HG03565 (cell line): ENCODE measurements around the gene TBC1D10B.

Source experiments
- ATAC-seq: cut with Tn5 transposase; IDR thresholded peaks from one replicate; pipeline ENCODE4 v1.9.1; 2021; ENCODE audit warnings: mild to moderate bottlenecking, moderate library complexity; ENCODE audit not compliant: unreplicated experiment

The TBC1D10B gene

DNA sequence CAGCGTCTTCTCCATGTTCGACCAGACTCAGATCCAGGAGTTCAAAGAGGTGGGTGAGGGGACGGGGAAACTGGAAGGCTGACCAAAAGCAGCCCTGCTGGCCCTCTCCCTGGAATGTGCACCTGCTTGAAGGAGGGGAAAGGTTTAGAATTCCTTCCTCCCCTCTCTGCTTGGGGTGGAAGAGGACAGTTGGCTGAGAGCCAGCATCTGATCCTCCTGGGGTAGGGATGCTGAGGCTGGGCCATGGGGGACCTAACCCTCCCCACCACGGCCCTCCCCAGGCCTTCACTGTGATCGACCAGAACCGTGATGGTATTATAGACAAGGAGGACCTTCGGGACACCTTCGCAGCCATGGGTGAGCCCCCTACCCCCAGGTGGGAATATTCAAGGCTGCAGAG, 5.6 kb upstream of the TBC1D10B start:
- ATAC-seq = no peak

GRCh38 chr16:30374538-30374937, 4.2 kb upstream of the TBC1D10B start, which contains the start of gene MYL11:
Gene MYL11, plus strand, starts transcription at chr16:30374802. Its CDS starts 56 bp downstream, at chr16:30374858.
- ATAC-seq = no peak

- ATAC-seq = no peak
Observed at GRCh38 chr16:30372725-30373124, 2.4 kb upstream of the TBC1D10B start.

DNA sequence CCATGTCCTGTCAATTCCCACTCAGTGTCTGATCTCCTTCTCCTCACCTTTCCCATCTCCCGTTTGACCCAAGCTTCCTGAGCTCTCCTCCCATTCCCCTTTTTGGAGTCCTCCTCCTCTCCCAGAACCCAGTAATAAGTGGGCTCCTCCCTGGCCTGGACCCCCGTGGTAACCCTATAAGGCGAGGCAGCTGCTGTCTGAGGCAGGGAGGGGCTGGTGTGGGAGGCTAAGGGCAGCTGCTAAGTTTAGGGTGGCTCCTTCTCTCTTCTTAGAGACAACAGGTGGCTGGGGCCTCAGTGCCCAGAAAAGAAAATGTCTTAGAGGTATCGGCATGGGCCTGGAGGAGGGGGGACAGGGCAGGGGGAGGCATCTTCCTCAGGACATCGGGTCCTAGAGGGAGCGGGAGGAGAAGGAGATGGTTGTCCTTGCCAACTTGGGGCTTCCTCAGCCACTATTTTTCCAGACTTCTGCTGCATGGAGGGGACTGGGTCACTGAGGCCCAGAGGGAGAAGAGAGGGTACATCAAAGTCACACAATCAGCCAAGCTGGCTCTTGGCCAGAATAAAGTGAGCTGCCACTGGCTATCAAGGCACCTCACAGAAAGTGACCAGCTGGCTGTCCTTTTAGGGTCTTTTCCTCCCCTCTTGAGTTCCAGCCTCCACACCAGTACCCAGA, 1.9 kb upstream of the TBC1D10B start:
- no peak for ATAC-seq

DNA sequence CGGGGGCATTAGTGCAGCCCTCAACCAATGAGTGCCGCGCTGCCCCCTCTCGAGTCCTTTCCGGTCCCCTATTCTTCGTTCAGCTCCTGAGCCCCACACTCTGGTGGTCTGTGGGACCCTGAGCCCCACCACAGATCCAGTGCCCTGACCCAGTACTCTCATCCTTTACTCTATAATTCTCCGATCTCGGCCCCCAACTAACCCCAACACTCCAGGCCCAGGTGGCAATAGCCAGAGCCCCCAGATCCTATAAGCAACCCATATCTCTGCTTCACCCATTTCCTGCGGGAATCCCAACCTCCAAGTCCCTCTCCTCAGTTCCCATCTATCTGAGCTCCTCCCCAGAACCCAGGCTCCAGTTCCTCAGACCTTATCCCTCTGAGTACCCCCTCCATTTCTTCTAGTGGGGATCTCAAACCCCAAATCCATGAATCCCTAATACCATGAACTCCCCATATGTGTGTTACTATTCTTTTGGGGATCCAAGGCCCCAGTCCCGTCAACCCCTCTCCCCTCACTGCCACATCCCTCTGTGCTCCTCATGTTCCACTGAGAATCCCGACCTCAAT, 1.0 kb upstream of the TBC1D10B start:
- no peak for ATAC-seq

- peak; percentile 5 for ATAC-seq
Observed at GRCh38 chr16:30369938-30370455, 297 bp downstream of the TBC1D10B start.

GRCh38 chr16:30369091-30369937, 980 bp downstream of the TBC1D10B start:
- ATAC-seq = no peak

DNA sequence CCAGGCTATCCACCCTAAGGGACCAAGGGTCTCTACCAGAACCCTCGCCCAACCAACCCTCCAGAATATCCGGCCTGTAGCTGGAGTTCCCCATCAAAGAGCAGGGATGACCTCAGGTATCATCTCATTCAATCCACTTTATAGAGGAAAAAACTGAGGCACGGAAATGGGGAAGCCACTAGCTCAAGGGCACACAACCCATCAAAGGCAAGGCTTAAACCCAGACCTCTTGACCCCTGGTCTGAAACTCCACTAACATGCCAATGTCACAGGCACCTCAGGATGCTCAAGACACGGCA, 1.6 kb downstream of the TBC1D10B start:
- no peak for ATAC-seq

- no peak for ATAC-seq
Observed at GRCh38 chr16:30368122-30368791, 2.0 kb downstream of the TBC1D10B start.

- no peak for ATAC-seq
Observed at GRCh38 chr16:30367349-30368009, 2.8 kb downstream of the TBC1D10B start.

DNA sequence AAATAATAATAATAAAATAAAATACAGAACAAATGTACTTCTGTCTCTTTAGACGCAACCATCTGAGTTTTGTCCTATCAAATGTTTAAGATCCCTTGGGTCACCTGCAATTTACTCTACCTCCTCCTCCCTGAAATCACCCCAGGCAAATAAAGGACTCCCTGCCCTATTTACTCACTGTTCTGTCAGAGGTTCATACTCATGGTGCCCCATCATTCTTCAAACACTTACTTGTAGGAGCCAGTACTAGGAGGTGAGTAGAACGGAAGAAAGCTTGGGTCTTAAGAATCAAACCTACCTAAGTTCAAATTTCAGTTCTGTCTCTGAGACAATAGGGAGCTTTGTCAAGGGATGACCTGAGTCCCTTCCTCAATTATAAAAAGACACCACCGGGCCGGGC, 3.8 kb downstream of the TBC1D10B start:
- ATAC-seq = no peak

DNA sequence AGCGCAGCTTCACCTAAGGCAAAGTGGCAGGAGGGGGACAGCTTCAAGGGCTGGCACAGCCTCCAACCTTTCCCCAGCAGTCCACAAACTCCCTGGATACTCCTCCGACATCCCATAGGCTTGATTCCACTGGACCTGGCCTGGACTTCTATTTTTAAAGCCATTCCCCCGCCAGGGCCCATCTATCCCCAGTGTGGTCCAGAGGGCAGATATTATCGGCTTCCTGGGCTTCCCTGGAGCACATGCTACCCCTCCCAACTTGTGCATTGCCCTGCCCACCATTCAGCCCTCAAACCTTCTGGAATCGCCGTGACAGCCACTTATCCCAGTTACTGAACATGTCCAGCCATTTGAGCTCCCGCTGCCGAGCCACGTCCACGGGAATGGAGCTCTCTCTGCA, 5.1 kb downstream of the TBC1D10B start:
- ATAC-seq = no peak

DNA sequence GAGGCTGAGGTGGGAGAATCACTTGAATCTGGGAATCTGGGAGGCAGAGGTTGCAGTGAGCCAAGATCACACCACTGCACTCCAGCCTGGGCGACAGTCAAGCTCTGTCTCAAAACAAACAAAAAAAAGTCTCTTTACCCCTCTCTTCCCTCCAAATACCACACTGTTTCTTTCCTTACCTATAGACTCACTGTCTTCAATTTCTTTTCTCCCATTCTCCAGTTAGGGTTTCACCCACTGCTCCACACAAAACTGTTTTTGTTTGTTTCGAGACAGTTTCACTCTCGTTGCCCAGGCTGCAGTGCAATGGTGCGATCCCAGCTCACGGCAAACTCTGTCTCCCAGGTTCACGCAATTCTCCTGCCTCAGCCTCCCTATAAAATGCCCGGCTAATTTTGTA, 9.1 kb downstream of the TBC1D10B start:
- no peak for ATAC-seq

DNA sequence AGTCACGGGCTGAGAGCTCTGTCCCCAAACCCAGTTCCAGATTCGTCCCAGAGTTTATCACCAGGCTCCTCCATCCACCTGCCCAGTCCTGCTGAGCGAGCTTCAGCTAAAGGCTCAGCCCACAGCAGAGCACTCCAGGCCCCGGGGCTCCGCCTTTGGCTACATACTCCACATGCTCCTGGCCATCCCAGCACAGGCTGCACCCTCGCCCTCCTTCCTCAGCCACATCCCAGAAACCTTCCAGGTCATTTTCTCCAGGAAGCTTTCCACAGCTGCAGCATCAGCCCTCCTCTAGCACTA, 10.5 kb downstream of the TBC1D10B start:
- no peak for ATAC-seq

GRCh38 chr16:30358990-30359870, 11.1 kb downstream of the TBC1D10B start:
- ATAC-seq = no peak

DNA sequence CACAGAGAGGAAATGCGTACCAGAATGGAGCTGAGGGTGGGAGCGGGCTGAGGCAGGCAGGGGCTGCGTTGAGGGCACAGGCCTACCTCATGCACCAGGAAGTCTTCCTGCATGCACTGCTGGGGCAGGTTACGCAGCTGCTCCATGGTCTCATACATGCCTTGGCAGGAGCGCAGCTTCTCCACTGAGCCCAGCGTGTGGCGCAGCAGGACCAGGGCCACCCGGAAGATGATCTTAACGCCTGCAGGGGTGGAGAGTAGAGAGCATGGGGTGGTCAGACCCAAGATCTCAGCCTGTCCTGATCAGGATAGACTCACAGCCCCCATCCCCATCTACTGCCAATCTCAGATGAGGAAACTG, 11.7 kb downstream of the TBC1D10B start:
- ATAC-seq = no peak

GRCh38 chr16:30357715-30358576, 12.3 kb downstream of the TBC1D10B start:
- no peak for ATAC-seq

- ATAC-seq = no peak
Observed at GRCh38 chr16:30357085-30357714, 13.1 kb downstream of the TBC1D10B start.
